Lower leg skin (tissue), 3 donors: ENCODE measurements around the gene WWOX.

Experiments
- POLR2A ChIP-seq, 2 donors: fragments of 450-650 bp; IDR thresholded peaks; one replicate each; pipeline ENCODE4 v1.6.1; 2016 to 2017; ENCODE audit warnings: antibody characterized with exemption in 2 of 2, mild to moderate bottlenecking in 1 of 2, moderate library complexity in 1 of 2
- TF ChIP-seq, protein P1 (sequence below), 3 donors: fragments of 450-650 bp; IDR thresholded peaks; one replicate each; pipeline ENCODE4 v1.5.1; 2016; ENCODE audit warnings: antibody characterized with exemption in 3 of 3, mild to moderate bottlenecking in 3 of 3, moderate library complexity in 2 of 3

DNA sequence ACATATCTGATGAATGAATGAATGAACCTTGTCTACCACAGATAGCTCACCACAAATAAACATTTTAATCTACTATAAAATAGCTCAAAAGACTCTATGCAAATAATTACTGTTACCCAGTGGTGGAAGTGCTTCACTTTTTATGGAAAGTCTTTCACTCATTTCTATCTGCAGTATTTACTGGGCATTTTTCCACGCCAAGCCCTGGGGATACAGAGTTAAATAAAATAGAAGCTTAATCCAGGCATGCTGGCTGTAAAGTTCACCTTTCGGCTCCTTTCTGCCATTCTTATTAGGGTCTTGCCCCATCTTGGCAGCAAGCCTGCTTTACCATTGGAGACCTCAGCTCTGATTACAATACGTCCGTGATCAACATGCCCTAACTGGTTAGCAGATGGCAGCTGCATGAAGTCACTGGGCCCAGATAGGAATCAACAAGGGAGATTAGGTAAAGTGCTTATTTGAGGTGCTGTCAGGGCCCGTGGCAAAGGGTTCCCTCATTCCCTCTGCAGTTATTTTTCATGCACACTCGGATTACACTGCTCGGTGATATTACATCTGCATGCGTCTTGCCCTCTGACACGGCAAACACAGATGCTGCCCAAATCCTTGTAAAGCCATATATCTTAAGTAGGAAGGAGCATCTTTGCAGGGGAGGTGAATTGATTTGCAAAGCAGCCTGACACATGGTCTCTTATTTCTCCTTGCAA is 648.9 kb downstream of the WWOX start:
- TF ChIP-seq, protein P1, sequence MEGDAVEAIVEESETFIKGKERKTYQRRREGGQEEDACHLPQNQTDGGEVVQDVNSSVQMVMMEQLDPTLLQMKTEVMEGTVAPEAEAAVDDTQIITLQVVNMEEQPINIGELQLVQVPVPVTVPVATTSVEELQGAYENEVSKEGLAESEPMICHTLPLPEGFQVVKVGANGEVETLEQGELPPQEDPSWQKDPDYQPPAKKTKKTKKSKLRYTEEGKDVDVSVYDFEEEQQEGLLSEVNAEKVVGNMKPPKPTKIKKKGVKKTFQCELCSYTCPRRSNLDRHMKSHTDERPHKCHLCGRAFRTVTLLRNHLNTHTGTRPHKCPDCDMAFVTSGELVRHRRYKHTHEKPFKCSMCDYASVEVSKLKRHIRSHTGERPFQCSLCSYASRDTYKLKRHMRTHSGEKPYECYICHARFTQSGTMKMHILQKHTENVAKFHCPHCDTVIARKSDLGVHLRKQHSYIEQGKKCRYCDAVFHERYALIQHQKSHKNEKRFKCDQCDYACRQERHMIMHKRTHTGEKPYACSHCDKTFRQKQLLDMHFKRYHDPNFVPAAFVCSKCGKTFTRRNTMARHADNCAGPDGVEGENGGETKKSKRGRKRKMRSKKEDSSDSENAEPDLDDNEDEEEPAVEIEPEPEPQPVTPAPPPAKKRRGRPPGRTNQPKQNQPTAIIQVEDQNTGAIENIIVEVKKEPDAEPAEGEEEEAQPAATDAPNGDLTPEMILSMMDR (IDR thresholded peaks at IDR 0.05) = no peak
- TF ChIP-seq POLR2A (IDR thresholded peaks at IDR 0.05) = no peak
